Bronchial epithelial cell (primary cell): ENCODE data around the gene MBD4. TPM values are rescaled to one million over a fixed set of nuclear protein-coding genes. Genes with fewer than 3 reads are reported as not detected.
A peak's percentile ranks its signal among the peaks of the same experiment; 100 is the strongest.

Experiments
- DNase-seq: peaks from one replicate; pipeline ENCODE4 v3.0.0-alpha.2; 2010; ENCODE audit warnings: low read depth
- FAIRE-seq: peaks from 2 replicates; lab custom pipeline; 2011; peaks lifted over from hg19 to GRCh38; lab: Jason Lieb, UNC
- H3K27me3 ChIP-seq: 2 replicates; pipeline ENCODE4 v1.5.1; 2011; ENCODE audit warnings: low read length; ENCODE audit not compliant: control insufficient read depth, insufficient read depth
- H3K36me3 ChIP-seq: 2 replicates; pipeline ENCODE4 v1.5.1; 2011; ENCODE audit warnings: low read length; ENCODE audit not compliant: control insufficient read depth, insufficient read depth
- H3K4me3 ChIP-seq: 2 replicates; pipeline ENCODE4 v1.5.1; 2011; ENCODE audit warnings: mild to moderate bottlenecking, low read depth, low read length, control low read depth
- CTCF ChIP-seq: IDR thresholded peaks from 2 replicates; pipeline ENCODE4 v1.5.1; 2011; ENCODE audit warnings: mild to moderate bottlenecking, moderate library complexity, low read length, control low read depth, inconsistent platforms; ENCODE audit not compliant: insufficient read depth, severe bottlenecking
- total RNA-seq: library from RNA; depleted of rRNA; stranded (reverse); fragments of >200 nt; gene quantifications from 2 replicates; pipeline ENCODE4 v1.2.1, GENCODE V29; 2014

The MBD4 gene
- total RNA-seq, 1 donor from 2014 or later, result 11.3 TPM

GRCh38 chr3:129441215-129441614 is 1.5 kb upstream of the MBD4 start:
- TF ChIP-seq CTCF, result no peak
- Histone ChIP-seq H3K4me3 (no peak overlapping the region), H3K36me3 (peaks cover 2% of the 10 kb centered on the region), H3K27me3 (no peaks in the 10 kb centered on the region)
- DNase-seq, result peak; percentile 7
- no peak for FAIRE-seq

- no peaks in the 10 kb centered on the region for H3K27me3 ChIP-seq
Measured at GRCh38 chr3:129440618-129441190, 956 bp upstream of the MBD4 start.

GRCh38 chr3:129439226-129439816 is 427 bp downstream of the MBD4 start:
- no peaks in the 10 kb centered on the region for H3K27me3 ChIP-seq
- no peak for TF ChIP-seq CTCF
- FAIRE-seq (no peak), DNase-seq (peak; percentile 28)
- H3K36me3 ChIP-seq, result peaks cover 2% of the 10 kb centered on the region
- H3K4me3 ChIP-seq, result peak overlapping the region; percentile 97

More at GRCh38 chr3:129440618-129441190, 956 bp upstream of the MBD4 start:
- peak; percentile 44 for DNase-seq
- TF ChIP-seq CTCF, result no peak
- FAIRE-seq, result no peak
- H3K4me3 ChIP-seq, result peak overlapping the region; percentile 97
- peaks cover 2% of the 10 kb centered on the region for H3K36me3 ChIP-seq

GRCh38 chr3:129435367-129435766 is 4.4 kb downstream of the MBD4 start:
- FAIRE-seq (no peak), DNase-seq (no peak)
- Histone ChIP-seq H3K36me3 (peaks cover 15% of the 10 kb centered on the region), H3K27me3 (no peaks in the 10 kb centered on the region), H3K4me3 (no peak overlapping the region)
- no peak for TF ChIP-seq CTCF

GRCh38 chr3:129434140-129434539 is 5.6 kb downstream of the MBD4 start:
- TF ChIP-seq CTCF, result no peak
- no peak overlapping the region for H3K4me3 ChIP-seq
- H3K36me3 ChIP-seq, result peaks cover 15% of the 10 kb centered on the region
- DNase-seq (no peak), FAIRE-seq (no peak)
- H3K27me3 ChIP-seq, result no peaks in the 10 kb centered on the region
